T-helper 9 cell (primary cell): ENCODE results near the gene PARP1.
"Not testable (repeated sequence)": the region's sequence is repeated elsewhere in the genome, so short reads cannot be mapped to it uniquely, and the experiment has no call there.

Experiments used
- DNase-seq: peaks from one replicate; pipeline ENCODE4 v3.0.0-alpha.2; 2020

The PARP1 gene

DNA sequence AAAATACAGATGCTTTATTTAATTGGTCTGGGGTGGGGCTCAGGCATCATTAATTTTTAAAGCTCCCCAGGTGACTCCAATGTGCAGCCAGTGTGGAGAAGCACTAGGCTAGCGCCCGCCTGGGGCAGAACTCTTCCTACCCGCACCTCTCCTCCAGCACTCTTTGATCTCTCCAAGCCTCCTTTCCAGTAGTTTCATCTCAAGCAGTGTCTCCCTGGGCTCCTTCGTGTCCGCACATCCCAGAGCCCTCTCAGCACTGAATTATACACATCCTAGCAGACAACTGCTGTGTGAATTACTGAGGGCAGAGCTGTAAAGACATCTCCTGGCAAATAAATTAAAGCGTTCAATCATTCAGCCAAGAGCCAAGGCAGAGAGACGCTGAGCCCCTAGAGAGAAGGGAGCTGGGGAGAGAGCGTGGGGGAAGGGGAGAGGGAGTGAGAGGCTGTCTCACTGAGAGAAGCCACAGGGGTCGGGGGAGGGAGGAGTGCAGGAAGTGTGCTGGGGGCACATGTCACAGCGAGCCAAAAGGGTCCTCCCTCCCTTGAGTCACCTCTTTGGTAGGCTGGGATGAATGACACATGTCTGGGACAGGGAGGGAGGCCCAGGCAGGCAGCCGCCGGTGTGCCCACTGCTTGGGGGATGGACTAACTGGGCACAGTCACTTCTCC is 21.0 kb upstream of the PARP1 start:
- no peak for DNase-seq

DNA sequence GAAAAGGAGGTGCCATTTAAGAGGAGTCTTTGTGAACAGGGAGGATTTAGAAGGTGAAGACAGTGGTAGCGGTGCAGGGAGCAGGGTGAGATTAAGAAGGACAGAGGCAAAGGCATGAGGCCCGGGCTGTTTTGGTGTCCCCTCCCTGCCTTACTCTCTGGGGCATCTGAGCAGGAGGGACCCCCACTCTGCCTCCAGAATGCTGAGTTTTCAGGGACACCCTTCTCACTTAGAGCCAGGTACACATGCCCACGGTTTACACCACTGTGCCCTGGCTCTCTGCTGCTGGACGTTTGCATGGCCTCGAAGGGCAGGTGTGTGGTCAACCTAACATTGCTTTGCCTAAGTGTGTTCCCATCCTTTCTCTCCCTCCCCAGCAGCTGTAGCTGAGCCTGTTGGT is 20.5 kb upstream of the PARP1 start:
- DNase-seq, result no peak

DNA sequence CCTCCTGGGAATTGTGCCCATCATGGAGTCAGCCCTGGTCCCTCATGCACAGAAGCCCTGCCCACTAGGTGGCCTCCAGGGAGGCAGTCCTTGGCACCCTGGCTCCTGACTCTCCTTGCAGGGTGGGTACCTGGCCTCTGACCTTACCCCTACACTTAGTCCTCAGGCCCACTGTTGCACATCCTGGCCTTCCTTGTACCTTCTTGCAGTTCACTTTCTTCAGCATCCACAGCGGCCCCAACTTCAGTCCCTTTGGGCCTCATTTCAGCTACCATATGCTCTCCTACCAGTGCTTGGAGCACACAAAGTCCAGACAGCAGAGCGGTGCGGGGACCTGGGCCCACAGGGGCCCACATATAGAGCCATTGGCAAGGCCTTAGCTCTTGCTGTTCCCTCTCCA is 19.2 kb upstream of the PARP1 start:
- no peak for DNase-seq

DNA sequence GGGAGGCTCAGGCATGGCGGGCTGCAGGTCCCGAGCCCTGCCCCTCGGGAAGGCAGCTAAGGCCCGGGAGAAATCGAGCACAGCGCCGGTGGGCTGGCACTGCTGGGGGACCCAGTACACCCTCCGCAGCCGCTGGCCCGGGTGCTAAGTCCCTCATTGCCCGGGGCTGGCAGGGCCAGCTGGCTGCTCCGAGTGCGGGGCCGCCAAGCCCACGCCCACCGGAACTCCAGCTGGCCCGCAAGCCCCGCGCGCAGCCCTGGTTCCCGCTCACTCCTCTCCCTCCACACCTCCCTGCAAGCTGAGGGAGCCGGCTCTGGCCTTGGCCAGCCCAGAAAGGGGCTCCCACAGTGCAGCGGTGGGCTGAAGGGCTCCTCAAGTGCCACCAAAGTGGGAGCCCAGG is 18.5 kb upstream of the PARP1 start:
- not testable (repeated sequence) for DNase-seq

DNA sequence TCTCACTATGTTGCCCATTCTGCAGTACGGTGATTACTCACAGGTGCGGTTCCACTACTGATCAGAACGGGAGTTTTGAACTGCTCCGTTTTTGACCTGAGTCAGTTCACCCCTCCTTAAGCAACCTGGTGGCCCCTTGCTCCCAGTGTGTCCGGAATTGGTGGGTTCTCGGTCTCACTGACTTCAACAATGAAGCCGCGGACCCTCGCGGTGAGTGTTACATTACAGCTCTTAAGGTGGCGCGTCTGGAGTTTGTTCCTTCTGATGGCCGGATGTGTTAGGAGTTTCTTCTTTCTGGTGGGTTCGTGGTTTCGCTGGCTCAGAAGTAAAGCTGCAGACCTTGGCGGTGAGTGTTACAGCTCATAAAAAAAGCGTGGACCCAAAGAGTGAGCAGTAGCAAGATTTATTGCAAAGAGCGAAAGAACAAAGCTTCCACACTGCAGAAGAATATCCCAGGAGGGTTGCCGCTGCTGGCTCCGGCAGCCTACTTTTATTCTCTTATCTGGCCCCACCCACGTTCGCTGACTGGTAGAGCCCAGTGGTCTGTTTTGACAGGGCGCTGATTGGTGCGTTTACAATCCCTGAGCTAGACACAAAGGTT is 17.6 kb upstream of the PARP1 start:
- no peak for DNase-seq

DNA sequence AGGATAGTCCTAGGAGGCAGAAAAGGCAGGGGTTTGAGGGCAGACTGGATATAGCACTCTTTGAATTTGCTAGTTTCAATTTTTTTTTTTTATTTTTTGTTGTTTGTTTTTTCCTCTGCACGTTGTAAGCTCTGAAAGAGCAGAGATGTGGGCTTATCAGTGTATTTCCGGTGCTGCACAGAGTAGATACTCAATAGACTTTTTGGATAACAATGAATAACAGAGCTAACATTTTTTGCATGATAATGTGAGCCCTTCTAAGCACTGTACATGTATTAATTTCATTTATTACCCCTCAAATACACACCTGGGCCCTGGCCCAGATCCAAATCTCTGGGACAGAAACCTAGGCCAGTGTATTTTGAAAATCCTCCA is 17.1 kb upstream of the PARP1 start:
- DNase-seq, result no peak

DNA sequence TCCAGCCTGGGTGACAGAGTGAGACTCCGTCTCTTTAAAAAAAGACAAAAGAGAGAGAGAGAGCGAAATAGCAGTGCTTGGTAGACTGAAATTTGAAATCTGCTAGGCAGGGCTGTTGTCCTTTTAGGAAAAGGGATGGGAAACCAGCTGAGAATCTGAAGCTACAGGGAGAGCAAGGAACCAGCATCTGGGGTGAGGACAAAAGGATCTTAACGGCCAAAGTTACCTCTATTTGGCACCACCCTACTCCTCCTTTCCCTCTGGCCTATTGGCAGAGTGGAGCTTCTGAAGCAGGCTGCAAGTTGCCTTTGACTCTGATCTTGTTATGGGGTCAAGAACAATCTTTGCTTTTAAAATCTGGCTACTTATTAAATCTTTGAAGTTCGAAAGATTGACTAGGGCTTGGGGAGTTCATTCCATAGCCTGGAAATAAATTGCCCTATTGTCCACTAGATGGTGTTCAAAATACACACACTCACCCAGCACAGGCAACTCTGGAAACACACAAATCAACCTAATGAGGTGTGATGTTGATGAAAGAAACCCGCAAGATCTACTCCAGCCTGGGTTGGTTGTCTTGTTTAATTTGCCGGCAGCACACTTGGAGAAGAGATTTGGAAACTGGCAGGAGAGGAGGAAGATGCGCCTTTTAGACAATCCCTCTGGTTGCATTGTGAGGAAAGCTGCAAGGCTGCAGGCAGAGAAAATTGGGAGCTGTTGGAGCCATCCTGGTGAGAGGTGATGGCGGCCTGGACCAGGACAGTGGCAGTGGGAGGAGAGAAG is 16.5 kb upstream of the PARP1 start:
- DNase-seq, result no peak

DNA sequence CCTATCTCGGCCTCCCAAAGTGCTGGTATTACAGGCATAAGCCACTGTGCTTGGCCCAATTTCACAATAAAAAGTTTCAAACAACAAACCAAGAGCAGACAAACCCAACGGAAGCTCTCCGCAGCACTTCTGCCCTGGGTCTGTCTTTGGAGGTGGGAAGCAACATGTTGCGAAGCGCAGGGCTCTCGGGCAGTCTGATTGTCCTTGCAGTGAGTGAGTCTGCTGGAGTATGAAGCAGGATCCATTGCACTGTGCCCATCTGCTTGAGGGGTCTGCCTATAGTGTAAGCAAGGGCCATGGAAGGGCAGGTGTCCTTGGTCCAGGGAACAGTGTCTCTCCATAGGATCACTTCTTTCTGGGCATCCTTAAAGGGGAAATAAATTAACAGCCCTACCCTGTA is 14.6 kb upstream of the PARP1 start:
- no peak for DNase-seq

DNA sequence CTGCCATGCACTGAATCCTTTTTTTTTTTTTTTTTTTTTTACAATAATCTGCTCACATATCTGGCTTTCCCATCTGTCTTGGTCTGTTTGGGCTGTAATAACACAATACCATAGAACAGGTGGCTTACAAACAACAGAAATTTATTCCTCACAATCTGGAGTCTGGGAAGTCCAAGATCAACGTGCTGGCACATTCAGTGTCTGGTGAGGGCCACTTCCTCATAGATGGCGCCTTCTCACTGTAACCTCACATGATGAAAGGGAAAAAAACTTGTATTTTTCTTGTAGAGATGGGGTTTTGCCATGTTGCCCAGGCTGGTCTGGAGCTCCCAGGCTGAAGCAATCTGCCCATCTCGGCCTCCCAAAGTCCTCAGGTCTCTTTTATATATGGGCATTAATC is 13.0 kb upstream of the PARP1 start:
- no peak for DNase-seq

DNA sequence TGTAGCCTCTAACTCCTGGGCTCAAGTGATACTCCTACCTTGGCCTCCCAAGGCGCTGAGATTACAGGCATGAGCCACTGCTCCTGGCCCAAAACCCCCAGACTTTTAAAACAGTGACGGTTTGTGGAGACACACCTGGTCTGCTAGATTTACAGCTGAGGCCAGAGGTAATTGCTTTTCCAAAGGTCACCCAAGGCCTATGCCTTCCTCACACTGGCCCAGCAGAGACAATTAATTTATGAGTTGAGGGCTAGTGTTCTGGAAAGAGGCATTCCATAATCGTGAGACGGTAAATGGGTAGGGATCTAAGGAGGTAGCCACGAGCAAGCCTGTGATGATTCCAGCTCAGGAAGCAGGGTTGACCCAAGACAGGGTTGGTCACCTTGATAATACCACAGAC is 12.4 kb upstream of the PARP1 start:
- DNase-seq, result no peak

DNA sequence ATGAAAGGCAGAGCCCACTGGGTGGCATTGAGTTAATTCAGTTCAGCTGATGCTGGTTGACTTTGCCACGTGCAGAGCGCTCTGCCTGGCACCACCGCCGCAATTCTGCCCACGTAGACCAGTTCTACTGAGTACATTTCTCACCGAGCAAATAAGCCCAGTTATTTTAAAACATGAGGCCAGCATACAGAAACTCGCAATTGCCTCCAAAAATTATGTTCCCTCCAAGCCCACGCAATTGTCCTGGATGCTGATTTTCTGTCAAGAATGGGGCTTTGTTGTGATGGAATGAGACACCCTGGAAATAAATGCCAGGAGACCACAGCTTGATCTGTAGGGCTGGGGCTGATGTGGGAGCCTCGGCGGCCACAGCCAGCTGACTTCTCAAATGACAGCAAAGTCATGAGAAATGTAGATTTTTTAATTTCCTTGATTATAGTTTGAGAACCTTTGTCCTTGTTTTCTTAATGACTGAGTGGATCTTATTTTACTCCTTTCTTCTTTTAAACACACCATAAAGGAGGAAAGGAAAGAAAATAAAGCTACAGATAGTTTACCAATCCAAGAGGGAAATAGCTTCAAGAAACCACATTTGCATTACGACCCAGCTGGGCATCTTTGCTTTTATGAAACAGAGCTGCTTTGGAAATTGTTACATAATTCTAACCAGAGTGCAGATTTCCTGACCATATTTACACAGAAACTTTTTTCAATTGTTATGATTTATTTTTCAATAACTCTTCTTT is 11.6 kb upstream of the PARP1 start:
- DNase-seq, result no peak

DNA sequence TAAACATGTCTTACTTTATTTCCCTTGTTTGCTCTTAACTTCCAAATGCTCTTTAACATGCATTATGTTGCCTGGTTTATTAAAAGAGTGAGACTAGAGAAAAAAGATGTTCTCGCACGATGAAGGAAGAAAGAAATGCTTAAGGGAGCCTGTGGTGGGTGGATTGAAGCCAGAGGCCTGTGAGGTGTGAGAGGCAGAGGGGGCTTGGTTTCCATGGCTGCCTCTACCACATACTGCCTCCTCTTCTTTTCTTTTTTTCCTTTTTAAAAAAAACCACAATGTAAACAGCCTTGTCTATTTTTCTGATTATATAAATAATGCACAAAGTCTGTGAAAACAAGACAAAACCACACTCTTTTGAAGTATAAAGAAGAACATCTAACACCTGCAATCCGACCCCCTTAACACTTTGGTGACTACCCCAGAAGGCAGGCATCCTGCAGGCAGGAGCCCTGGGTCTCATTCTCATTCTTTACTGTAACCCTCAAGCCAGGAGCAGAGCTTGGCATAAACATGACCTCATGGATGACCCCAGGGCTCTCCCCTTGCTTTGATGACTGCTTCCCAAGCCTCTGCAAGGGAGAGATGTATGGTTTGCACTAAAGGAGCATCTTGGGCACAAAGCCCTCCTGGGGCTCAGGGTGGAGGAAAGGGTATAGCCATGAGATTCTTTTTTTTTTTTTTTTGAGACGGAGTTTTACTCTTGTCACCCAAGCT is 10.1 kb upstream of the PARP1 start:
- DNase-seq, result no peak

DNA sequence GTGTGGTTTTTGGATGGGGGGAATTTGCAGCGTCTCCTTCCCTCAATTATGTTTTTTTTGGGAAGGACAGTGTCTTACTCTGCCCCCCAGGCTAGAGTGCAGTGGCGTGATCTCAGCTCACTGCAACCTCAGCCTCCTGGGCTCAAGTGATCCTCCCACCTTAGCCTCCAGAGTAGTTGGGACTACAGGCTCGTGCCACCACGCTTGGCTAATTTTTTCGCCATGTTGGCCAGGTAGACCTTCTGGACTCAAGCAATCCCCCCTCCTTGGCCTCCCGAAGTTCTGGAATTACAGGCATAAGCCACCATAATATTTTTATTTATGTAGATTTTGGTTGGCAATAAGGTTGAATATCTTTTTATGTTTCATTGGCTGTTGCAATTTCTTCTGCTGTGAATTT is 9.5 kb upstream of the PARP1 start:
- DNase-seq, result no peak

DNA sequence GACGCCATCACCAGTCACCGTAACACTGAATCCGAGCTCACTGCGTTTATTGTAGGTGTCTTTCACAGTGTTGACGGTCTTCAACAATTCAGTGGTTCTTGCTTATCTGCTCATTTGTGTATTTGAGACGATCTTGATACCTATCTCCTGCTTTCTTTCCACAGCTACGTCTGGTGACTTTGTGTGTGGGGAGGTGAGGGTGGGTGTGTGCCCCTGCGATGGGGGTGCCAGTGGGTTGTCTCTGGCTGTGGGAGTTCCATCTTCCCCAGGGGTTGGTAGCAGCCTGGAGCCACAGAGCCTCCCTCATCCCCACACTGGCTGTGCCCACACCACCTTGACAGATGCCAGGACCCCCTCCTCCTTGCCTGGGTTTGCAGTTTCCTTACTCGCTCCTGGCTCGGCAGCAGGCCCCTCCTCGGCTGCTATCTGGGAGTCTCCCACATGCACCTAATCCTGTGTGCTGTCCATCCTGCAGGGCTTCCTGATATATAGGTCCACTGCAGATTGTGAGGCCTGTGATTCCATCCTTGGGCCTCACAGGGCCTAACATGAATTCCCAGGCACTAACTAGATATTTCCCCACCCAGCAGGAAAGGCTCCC is 6.3 kb upstream of the PARP1 start:
- DNase-seq, result no peak

DNA sequence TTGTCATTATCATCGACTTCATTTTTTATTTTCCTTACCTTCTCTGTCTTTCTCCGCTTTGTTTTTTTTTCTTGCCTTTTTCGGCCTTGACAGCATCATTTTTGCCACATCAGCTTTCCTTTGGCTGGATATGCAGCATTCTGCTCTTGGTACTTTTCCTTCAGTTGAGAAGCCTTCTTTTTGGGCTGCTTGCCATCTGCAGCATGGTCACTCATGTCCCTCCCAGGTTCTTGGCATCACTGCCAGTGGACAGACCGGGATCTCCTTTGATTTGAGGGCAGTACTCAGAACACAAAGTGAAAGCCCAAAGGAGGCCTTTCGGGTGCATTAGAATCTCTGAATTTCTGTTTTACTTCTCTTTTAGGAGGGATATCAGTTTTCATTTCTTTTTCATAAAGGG is 3.7 kb upstream of the PARP1 start:
- DNase-seq, result no peak

DNA sequence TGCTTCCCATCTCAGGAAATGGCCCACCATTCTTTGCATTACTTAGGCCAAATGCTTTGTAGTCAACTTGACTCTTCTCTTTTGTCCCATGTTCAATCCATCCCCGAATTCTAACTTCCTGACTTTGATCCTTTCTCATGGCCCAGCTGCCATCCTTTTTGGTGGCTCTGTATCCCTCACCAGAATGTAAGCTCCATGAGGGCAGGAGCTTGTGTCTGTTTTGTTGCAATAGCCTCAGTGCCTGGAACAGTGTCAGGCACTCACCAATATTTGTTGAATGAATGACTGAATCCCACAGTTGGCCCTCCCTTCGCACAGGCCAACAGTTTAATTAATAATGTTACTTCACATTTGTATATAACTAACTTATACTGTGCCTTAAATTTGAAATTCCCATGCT is 3.1 kb upstream of the PARP1 start:
- no peak for DNase-seq

DNA sequence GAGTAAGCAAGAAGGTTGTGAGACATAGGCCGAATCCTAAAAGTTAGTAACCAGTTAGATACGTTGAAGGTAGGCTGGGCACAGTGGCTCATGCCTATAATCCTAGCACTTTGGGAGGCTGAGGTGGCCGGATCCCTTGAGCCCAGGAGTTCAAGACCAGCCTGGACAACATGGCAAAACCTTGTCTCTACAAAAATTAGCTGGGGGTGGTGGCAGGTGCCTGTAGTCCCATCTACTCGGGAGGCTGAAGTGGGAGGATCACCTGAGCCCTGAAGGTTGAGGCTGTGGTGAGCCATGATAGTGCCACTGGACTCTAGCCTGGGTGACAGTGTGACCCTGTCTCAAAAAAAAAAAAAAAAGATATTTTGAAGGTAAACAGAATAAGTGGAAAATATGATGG is 1.5 kb upstream of the PARP1 start:
- DNase-seq, result no peak

DNA sequence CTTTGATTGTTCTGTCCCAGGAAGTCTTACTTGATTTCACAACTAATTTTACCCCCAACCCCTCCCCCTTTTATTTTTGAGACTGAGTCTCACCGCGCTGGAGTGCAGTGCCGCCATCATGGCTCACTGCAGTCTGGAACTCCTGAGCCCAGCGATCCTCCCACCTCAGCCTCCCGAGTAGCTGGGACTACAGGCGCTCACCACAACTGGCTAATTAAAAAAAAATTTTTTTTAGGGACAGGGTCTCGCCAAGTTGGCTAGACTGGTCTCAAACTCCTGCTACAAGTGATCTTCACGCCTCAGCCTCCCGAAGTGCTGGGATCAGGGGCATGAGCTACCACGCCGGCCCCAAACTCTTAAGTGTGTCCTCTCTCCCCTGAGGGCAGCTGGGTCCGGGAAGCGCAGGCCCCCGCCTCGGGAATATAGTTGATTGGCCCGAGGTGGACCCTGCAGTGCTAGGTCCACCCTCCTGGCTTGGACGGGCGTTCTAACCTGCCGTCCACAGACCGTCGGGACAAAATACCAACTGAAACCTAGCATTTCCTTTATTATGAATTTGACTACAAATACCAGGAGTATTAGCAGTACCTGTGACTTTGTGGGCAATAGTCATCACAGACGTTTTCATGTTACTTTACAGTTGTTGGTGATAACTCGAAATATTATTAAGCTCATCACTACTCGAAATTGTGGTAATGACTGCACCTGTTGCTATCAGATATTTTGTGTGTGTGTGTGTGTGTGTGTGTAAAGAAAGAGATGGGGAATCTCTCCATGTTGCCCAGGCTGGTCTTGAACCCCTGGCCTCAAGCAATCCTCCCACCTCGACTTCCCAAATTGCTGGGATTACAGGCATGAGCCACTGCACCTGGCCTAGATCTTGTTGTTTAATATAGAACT is 642 bp upstream of the PARP1 start:
- DNase-seq, result no peak

DNA sequence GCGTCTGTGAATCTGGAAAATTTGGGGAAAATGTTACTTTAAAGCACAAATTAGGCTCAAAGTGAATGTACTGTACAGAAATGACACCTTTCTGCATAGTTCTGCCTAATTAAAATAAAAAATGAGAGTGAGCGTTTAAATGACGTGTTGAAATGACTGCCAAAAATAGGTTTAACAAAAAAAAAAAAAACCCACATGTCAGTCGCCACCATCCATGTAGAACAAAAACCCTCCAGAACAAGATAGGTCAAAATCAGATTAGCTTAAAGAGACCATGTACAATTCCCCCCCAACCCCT is 745 bp downstream of the PARP1 start:
- DNase-seq, result no peak

DNA sequence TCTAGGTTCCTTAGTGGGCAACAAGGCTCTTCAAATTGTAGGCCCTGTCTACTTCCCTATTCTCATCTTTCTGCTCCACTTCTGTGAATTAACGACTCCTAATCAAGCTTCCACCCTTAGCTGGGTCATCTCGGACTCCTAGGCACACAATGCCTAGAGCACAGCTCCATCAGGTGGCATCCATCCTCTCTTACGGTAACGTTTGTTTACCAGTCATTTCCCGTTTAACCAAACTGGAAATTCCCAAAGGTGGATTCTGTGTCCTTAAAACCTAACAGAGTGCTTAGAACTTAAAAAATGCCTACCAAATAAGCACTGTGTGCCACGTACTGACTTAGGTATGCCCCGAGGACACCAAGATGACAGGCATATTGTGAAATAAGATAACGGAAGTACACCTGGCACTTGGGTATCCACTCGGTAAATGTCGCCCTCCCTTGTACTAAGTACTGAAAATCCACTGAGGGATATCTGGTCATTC is 1.5 kb downstream of the PARP1 start:
- DNase-seq, result no peak

DNA sequence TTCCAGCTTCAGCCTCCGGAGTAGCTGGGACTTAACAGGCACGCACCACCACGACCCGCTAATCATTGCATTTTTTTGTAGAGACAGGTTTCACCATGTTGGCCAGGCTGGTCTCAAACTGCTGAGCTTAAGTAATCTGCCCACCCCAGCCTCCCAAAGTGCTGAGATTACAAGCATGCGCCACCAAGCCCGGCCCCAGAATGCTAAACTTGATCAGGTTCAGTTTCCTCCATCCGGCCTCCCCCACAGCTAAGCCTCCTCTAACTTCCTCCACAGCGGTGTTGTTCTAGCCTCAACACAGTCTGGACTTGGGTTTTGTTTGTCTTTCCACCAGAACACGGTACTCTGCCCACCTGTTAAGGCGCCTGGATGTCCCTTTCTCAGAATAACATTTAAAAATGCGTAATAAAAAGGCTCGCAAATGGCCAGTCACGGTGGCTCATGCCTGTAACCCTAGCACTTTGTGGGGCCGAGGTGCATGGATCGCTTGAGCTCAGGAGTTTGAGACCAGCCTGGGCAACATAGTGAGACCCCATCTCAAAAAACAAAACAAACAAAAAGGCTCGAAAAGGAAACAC is 2.4 kb downstream of the PARP1 start:
- no peak for DNase-seq
